Measurements from ENCODE around the gene MAST4. TPM values are rescaled to one million over a fixed set of nuclear protein-coding genes. Genes with fewer than 3 reads are reported as not detected.

Gene MAST4
- total and polyA plus RNA-seq, 2 donors (not counting 1 experiment from before 2014, with no cell fraction given) = 2.5 to 57.1 TPM

GRCh38 chr5:66606713-66607112 lies 10.5 kb downstream of the MAST4 start:
- H3K27me3 ChIP-seq (replicated peaks in 1 of 4; ENCODE audit: control extremely low read depth in 1 of 4, control insufficient read depth in 3 of 4, insufficient read depth in 4 of 4, low read length in 3 of 4) = peaks cover 0 to under 1% (median 0%) of the 10 kb centered on the region in 4 experiments
- no peak overlapping the region for H3K4me3 ChIP-seq (ENCODE audit: control extremely low read depth in 1 of 5, extremely low read depth in 1 of 5, insufficient read depth in 1 of 5, low read depth in 2 of 5, low read length in 4 of 5)
- POLR2A ChIA-PET = no interaction called here
- H3K27me3 Mint-ChIP-seq = no peaks in the 10 kb centered on the region
- no peaks in the 10 kb centered on the region for H3K4me1 Mint-ChIP-seq
- no peaks in the 10 kb centered on the region for H3K79me2 ChIP-seq (ENCODE audit: control insufficient read depth, insufficient read depth, low read length)
- no peaks in the 10 kb centered on the region for H4K20me1 ChIP-seq (ENCODE audit: control insufficient read depth, insufficient read depth, low read length, poor library complexity, severe bottlenecking)
- no peak for DNase-seq
- H3K27ac ChIP-seq (ENCODE audit: low read length in 2 of 2) = no peak overlapping the region
- no CpG with 5 or more reads among the region's 2 CpGs for WGBS (ENCODE audit: insufficient coverage)
- no peak for ATAC-seq (ENCODE audit: low read depth)
- no peaks in the 10 kb centered on the region for H3K9me3 ChIP-seq (ENCODE audit: control extremely low read depth in 1 of 3, control insufficient read depth in 2 of 3, insufficient read depth in 1 of 3, low read length in 2 of 3)
- no peaks in the 10 kb centered on the region for H3K4me1 ChIP-seq (ENCODE audit: control insufficient read depth in 2 of 2, insufficient read depth in 2 of 2, low read length in 2 of 2)
- no peak overlapping the region for H3K27ac Mint-ChIP-seq
- intact Hi-C loops (cut with micrococcal nuclease) = no loop called here
- no peaks in the 10 kb centered on the region for H3K9me3 Mint-ChIP-seq (ENCODE audit: insufficient read depth)
- TF ChIP-seq CTCF (IDR thresholded peaks at IDR 0.05) = no peak
- H3K4me3 Mint-ChIP-seq = no peak overlapping the region
- H3K4me2 ChIP-seq (replicated peaks; ENCODE audit: low read depth, low read length, poor library complexity, severe bottlenecking) = no peak overlapping the region
- CTCF ChIA-PET = interaction anchor here (1.3 kb wide), 1 partner anchor 41 kb away, joined by 3 read pairs; no protein-coding TSS in a partner anchor
- H3K9ac ChIP-seq (ENCODE audit: low read length) = no peak overlapping the region
- H3K36me3 ChIP-seq (replicated peaks in 1 of 2; ENCODE audit: control extremely low read depth in 1 of 2, control insufficient read depth in 1 of 2, extremely low read depth in 1 of 2, insufficient read depth in 2 of 2, low read length in 1 of 2) = no peaks in the 10 kb centered on the region
- H2AFZ ChIP-seq (ENCODE audit: insufficient read depth, low read depth, low read length, poor library complexity, severe bottlenecking) = no peak overlapping the region

- no peak overlapping the region for H3K27ac Mint-ChIP-seq
These were observed 12.3 kb downstream of the MAST4 start for GRCh38 chr5:66608501-66608900.

More at GRCh38 chr5:66608501-66608900, 12.3 kb downstream of the MAST4 start:
- POLR2A ChIA-PET = no interaction called here
- no peaks in the 10 kb centered on the region for H3K4me1 ChIP-seq (ENCODE audit: control insufficient read depth in 2 of 2, insufficient read depth in 2 of 2, low read length in 2 of 2)
- no peak overlapping the region for H3K27ac ChIP-seq (ENCODE audit: low read length in 2 of 2)
- no peak for DNase-seq
- Mint-ChIP-seq H3K4me1 (peaks cover 8% of the 10 kb centered on the region), H3K4me3 (no peak overlapping the region), H3K27me3 (no peaks in the 10 kb centered on the region), H3K9me3 (ENCODE audit: insufficient read depth) (no peaks in the 10 kb centered on the region)
- no peak overlapping the region for H3K4me3 ChIP-seq (ENCODE audit: control extremely low read depth in 1 of 5, extremely low read depth in 1 of 5, insufficient read depth in 1 of 5, low read depth in 2 of 5, low read length in 4 of 5)
- intact Hi-C loops (cut with micrococcal nuclease) = no loop called here
- H3K4me2 ChIP-seq (replicated peaks; ENCODE audit: low read depth, low read length, poor library complexity, severe bottlenecking) = no peak overlapping the region
- WGBS (ENCODE audit: insufficient coverage) = 94% methylated on average over 5 of the region's 6 CpGs
- no peak for ATAC-seq (ENCODE audit: low read depth)
- no peaks in the 10 kb centered on the region for H4K20me1 ChIP-seq (ENCODE audit: control insufficient read depth, insufficient read depth, low read length, poor library complexity, severe bottlenecking)
- no peak overlapping the region for H3K9ac ChIP-seq (ENCODE audit: low read length)
- no peak overlapping the region for H2AFZ ChIP-seq (ENCODE audit: insufficient read depth, low read depth, low read length, poor library complexity, severe bottlenecking)
- no peaks in the 10 kb centered on the region for H3K27me3 ChIP-seq (replicated peaks in 1 of 4; ENCODE audit: control extremely low read depth in 1 of 4, control insufficient read depth in 3 of 4, insufficient read depth in 4 of 4, low read length in 3 of 4)
- TF ChIP-seq EZH2 (IDR thresholded peaks at IDR 0.05; ENCODE audit: borderline replicate concordance, insufficient read depth, low read depth, low read length, poor library complexity, severe bottlenecking) (no peak), CTCF (IDR thresholded peaks at IDR 0.05) (no peak)
- no peaks in the 10 kb centered on the region for H3K79me2 ChIP-seq (ENCODE audit: control insufficient read depth, insufficient read depth, low read length)
- H3K36me3 ChIP-seq (replicated peaks in 1 of 2; ENCODE audit: control extremely low read depth in 1 of 2, control insufficient read depth in 1 of 2, extremely low read depth in 1 of 2, insufficient read depth in 2 of 2, low read length in 1 of 2) = no peaks in the 10 kb centered on the region
- H3K9me3 ChIP-seq (ENCODE audit: control extremely low read depth in 1 of 3, control insufficient read depth in 2 of 3, insufficient read depth in 1 of 3, low read length in 2 of 3) = no peaks in the 10 kb centered on the region
- CTCF ChIA-PET = interaction anchor here (0.7 kb wide), 1 partner anchor 562 kb away, joined by 5 read pairs; no protein-coding TSS in a partner anchor

Data from B cell (primary cell).